Vagina (tissue), 2 donors: ENCODE measurements around the gene ECD.

Experiments
- POLR2AphosphoS5 ChIP-seq, 2 donors: sonication (generic); formaldehyde crosslinking; IDR thresholded peaks; one replicate each; pipeline ENCODE4 v1.9.0; 2017; ENCODE audit warnings: antibody characterized with exemption in 2 of 2, mild to moderate bottlenecking in 2 of 2, low read depth in 1 of 2; ENCODE audit not compliant: insufficient read depth in 1 of 2
- TF ChIP-seq, protein P1 (sequence below), 3 experiments: fragments of 450-650 bp in 2 of 3; fragments of 200-600 bp in 1 of 3; sonication (generic) in 1 of 3; IDR thresholded peaks; one replicate each; pipeline ENCODE4 v1.5.1; 2017 to 2019; ENCODE audit warnings: antibody characterized with exemption in 3 of 3, mild to moderate bottlenecking in 2 of 3, moderate library complexity in 2 of 3

- TF ChIP-seq, protein P1, sequence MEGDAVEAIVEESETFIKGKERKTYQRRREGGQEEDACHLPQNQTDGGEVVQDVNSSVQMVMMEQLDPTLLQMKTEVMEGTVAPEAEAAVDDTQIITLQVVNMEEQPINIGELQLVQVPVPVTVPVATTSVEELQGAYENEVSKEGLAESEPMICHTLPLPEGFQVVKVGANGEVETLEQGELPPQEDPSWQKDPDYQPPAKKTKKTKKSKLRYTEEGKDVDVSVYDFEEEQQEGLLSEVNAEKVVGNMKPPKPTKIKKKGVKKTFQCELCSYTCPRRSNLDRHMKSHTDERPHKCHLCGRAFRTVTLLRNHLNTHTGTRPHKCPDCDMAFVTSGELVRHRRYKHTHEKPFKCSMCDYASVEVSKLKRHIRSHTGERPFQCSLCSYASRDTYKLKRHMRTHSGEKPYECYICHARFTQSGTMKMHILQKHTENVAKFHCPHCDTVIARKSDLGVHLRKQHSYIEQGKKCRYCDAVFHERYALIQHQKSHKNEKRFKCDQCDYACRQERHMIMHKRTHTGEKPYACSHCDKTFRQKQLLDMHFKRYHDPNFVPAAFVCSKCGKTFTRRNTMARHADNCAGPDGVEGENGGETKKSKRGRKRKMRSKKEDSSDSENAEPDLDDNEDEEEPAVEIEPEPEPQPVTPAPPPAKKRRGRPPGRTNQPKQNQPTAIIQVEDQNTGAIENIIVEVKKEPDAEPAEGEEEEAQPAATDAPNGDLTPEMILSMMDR (IDR thresholded peaks at IDR 0.05) = no peak
- no peak for TF ChIP-seq POLR2AphosphoS5 (IDR thresholded peaks at IDR 0.05; ENCODE audit: insufficient read depth in 1 of 2, low read depth in 1 of 2)
Measured at GRCh38 chr10:73126343-73126742, 41.5 kb downstream of the ECD start.
